ENCODE data around the gene ZC3H4.

DNA sequence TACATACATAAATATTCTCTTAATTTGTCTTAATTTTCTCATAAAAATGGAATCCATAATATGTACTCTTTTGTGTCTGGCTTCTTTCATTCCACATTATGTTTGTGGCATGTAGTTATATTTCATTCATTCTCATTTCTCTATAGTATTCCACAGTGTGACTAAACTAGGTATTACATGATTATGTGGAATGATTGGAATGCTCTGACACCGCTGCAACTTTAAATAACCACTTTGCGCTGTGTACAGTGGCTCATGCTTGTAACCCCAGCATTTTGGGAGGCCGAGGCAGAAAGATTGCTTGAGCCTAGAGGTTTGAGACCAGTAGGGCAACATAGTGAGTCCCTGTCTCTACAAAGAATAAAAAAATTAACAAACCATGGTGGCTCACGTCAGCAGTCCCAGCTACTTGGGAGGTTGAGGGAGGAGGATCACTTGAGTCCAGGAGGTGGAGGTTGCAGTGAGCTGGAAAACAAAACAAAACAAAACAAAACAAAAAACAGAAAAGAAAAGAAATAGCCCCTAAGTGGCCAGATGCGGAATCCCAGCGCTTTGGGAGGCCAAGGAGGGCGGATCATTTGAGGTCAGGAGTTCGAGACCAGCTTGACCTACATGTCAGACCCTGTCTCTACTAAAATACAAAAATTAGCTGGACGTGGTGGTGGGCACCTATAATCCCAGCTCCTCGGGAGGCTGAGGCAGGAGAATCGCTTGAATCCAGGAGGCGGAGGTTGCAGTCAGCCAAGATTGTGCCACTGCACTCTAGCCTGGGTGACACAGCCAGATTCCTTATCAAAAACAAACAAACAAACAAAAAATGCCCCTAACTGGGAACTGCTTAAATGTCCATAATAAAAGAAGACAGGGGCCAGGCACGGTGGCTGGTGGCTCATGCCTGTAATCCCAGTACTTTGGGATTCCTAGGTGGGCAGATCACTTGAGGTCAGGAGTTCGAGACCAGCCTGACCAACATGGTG is 9.1 kb upstream of the ZC3H4 start:
- TF ChIP-seq, protein P1, sequence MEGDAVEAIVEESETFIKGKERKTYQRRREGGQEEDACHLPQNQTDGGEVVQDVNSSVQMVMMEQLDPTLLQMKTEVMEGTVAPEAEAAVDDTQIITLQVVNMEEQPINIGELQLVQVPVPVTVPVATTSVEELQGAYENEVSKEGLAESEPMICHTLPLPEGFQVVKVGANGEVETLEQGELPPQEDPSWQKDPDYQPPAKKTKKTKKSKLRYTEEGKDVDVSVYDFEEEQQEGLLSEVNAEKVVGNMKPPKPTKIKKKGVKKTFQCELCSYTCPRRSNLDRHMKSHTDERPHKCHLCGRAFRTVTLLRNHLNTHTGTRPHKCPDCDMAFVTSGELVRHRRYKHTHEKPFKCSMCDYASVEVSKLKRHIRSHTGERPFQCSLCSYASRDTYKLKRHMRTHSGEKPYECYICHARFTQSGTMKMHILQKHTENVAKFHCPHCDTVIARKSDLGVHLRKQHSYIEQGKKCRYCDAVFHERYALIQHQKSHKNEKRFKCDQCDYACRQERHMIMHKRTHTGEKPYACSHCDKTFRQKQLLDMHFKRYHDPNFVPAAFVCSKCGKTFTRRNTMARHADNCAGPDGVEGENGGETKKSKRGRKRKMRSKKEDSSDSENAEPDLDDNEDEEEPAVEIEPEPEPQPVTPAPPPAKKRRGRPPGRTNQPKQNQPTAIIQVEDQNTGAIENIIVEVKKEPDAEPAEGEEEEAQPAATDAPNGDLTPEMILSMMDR (IDR thresholded peaks at IDR 0.05): no peak
- TF ChIP-seq POLR2A (IDR thresholded peaks at IDR 0.05): no peak
